Measurements from ENCODE around the gene EVI5L. TPM values are rescaled to one million over a fixed set of nuclear protein-coding genes. Genes with fewer than 3 reads are reported as not detected.
"Not testable (repeated sequence)": the region's sequence is repeated elsewhere in the genome, so short reads cannot be mapped to it uniquely, and the experiment has no call there.

EVI5L gene
- total RNA-seq, 1 experiment from 2014 or later = 29.2 TPM

GRCh38 chr19:7845390-7846154 lies 15.6 kb downstream of the EVI5L start:
- DNase-seq (ENCODE audit: low read depth) = no peak

- DNase-seq (ENCODE audit: low read depth) = no peak
These were observed 16.2 kb downstream of the EVI5L start for GRCh38 chr19:7846155-7846646.

- DNase-seq (ENCODE audit: low read depth) = no peak
These were observed 17.6 kb downstream of the EVI5L start for GRCh38 chr19:7847664-7848063.

- DNase-seq (ENCODE audit: low read depth) = no peak
These were observed 18.9 kb downstream of the EVI5L start for GRCh38 chr19:7848779-7849457.

- no peak for DNase-seq (ENCODE audit: low read depth)
These were observed 19.6 kb downstream of the EVI5L start for GRCh38 chr19:7849631-7849999.

- no peak for DNase-seq (ENCODE audit: low read depth)
These were observed 20.2 kb downstream of the EVI5L start for GRCh38 chr19:7850000-7850813.

- no peak for DNase-seq (ENCODE audit: low read depth)
These were observed 21.1 kb downstream of the EVI5L start for GRCh38 chr19:7850945-7851622.

GRCh38 chr19:7851623-7852500 lies 21.8 kb downstream of the EVI5L start:
- no peak for DNase-seq (ENCODE audit: low read depth)

GRCh38 chr19:7852851-7853769 lies 23.1 kb downstream of the EVI5L start:
- DNase-seq (ENCODE audit: low read depth) = no peak

GRCh38 chr19:7853770-7854128 lies 23.7 kb downstream of the EVI5L start:
- no peak for DNase-seq (ENCODE audit: low read depth)

- DNase-seq (ENCODE audit: low read depth) = no peak
These were observed 25.5 kb downstream of the EVI5L start for GRCh38 chr19:7855426-7856108.

GRCh38 chr19:7856109-7856591 lies 26.1 kb downstream of the EVI5L start:
- no peak for DNase-seq (ENCODE audit: low read depth)

- DNase-seq (ENCODE audit: low read depth) = no peak
These were observed 27.0 kb downstream of the EVI5L start for GRCh38 chr19:7856679-7857663.

- DNase-seq (ENCODE audit: low read depth) = no peak
These were observed 27.7 kb downstream of the EVI5L start for GRCh38 chr19:7857727-7858108.

GRCh38 chr19:7858109-7858770 lies 28.2 kb downstream of the EVI5L start:
- DNase-seq (ENCODE audit: low read depth) = no peak

- DNase-seq (ENCODE audit: low read depth) = not testable (repeated sequence)
These were observed 29.1 kb downstream of the EVI5L start for GRCh38 chr19:7859087-7859486.

Data from M059J (cell line).